ENCODE measurements around the gene NLGN1. TPM values are rescaled to one million over a fixed set of nuclear protein-coding genes. Genes with fewer than 3 reads are reported as not detected.

Gene NLGN1
- total RNA-seq, 1 experiment from 2014 or later = not detected

DNA sequence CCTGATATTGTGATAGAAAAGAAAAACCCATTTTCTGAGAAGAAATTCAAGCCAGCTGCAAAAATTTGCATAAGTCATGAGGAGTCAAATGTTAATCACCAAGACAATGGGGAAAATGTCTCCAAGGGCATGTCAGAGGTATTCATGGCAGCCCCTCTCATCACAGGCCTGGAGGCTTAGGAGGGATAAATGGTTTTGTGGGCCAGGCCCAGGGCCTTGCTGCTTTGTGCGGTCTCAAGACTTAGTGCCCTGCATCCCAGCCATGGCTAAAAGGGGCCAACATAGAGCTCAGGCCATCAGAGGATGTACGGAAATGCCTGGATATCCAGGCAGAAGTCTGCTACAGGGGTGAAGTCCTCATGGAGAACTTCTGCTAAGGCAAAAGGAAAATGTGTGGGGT is 631.1 kb downstream of the NLGN1 start:
- Histone ChIP-seq H3K9me2 (ENCODE audit: insufficient read depth) (no peaks in the 10 kb centered on the region), H2AFZ (ENCODE audit: low read depth, low read length, poor library complexity, severe bottlenecking) (no peak overlapping the region), H3K9me3 (ENCODE audit: control insufficient read depth in 1 of 2, insufficient read depth in 1 of 2, low read depth in 1 of 2, low read length in 2 of 2) (peaks cover 0 to 6% of the 10 kb centered on the region in 2 experiments; a peak in 1 of 4 replicates), H3K4me3 (replicated peaks in 1 of 2; ENCODE audit: low read depth in 1 of 2, low read length in 2 of 2) (no peak overlapping the region), H3K79me2 (ENCODE audit: insufficient read depth, low read length) (no peaks in the 10 kb centered on the region), H3K4me1 (ENCODE audit: control insufficient read depth in 1 of 2, insufficient read depth in 2 of 2, low read length in 2 of 2) (no peaks in the 10 kb centered on the region), H3K27ac (ENCODE audit: low read depth, low read length) (no peak overlapping the region), H3K27me3 (ENCODE audit: insufficient read depth, low read length) (no peaks in the 10 kb centered on the region), H3K36me3 (ENCODE audit: control insufficient read depth in 1 of 2, insufficient read depth in 2 of 2, low read length in 2 of 2) (no peaks in the 10 kb centered on the region), H4K20me1 (ENCODE audit: insufficient read depth) (no peaks in the 10 kb centered on the region), H3K9ac (ENCODE audit: low read length) (no peak overlapping the region), H3K4me2 (ENCODE audit: low read length) (no peak overlapping the region)
- intact Hi-C loops (cut with micrococcal nuclease) = no loop called here
- ATAC-seq = no peak
- DNase-seq (ENCODE audit: low read depth, low spot score) = no peak
- ChIA-PET RAD21 (ENCODE audit: low non-redundant PET in 1 of 2, low total read pairs in 2 of 2, uncharacterized antibody in 2 of 2, unreplicated experiment in 2 of 2) (no interaction called here), CTCF (no interaction called here), POLR2A (no interaction called here)
- no TSS peak for BruUV-seq (replicated peaks)
- no peak for TF ChIP-seq FOSL1 (IDR thresholded peaks at IDR 0.05; ENCODE audit: low read depth)
- no peak for TF ChIP-seq EZH2 (IDR thresholded peaks at IDR 0.05)
- TF ChIP-seq EZH2phosphoT487 (IDR thresholded peaks at IDR 0.05; ENCODE audit: borderline replicate concordance) = no peak
- TF ChIP-seq RAD21 (IDR thresholded peaks at IDR 0.05; ENCODE audit: low read depth) = no peak
- TF ChIP-seq SRF (IDR thresholded peaks at IDR 0.05; ENCODE audit: low read depth) = no peak
- TF ChIP-seq ZNF274 (IDR thresholded peaks at IDR 0.05; ENCODE audit: low read depth, low read length) = no peak
- TF ChIP-seq SIN3A (IDR thresholded peaks at IDR 0.05; ENCODE audit: low read depth) = no peak
- no peak for TF ChIP-seq POLR2A (IDR thresholded peaks at IDR 0.05; ENCODE audit: borderline replicate concordance, extremely low read depth, insufficient read depth, insufficient read length)
- no peak for TF ChIP-seq POLR2AphosphoS5 (IDR thresholded peaks at IDR 0.05; ENCODE audit: low read depth, low read length)
- TF ChIP-seq CEBPB (IDR thresholded peaks at IDR 0.05; ENCODE audit: low read depth) = no peak
- TF ChIP-seq, protein P1, sequence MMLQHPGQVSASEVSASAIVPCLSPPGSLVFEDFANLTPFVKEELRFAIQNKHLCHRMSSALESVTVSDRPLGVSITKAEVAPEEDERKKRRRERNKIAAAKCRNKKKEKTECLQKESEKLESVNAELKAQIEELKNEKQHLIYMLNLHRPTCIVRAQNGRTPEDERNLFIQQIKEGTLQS (IDR thresholded peaks at IDR 0.05) = no peak

GRCh38 chr3:174035328-174035886 is 637.9 kb downstream of the NLGN1 start:
- H3K36me3 ChIP-seq (ENCODE audit: control insufficient read depth in 1 of 2, insufficient read depth in 2 of 2, low read length in 2 of 2) = no peaks in the 10 kb centered on the region
- H3K4me3 ChIP-seq (replicated peaks in 1 of 2; ENCODE audit: low read depth in 1 of 2, low read length in 2 of 2) = no peak overlapping the region
- RAD21 ChIA-PET (ENCODE audit: low non-redundant PET in 1 of 2, low total read pairs in 2 of 2, uncharacterized antibody in 2 of 2, unreplicated experiment in 2 of 2) = no interaction called here
- CTCF ChIA-PET = no interaction called here
- no peaks in the 10 kb centered on the region for H3K79me2 ChIP-seq (ENCODE audit: insufficient read depth, low read length)
- POLR2A ChIA-PET = no interaction called here
- H3K9ac ChIP-seq (ENCODE audit: low read length) = no peak overlapping the region
- DNase-seq (ENCODE audit: low read depth, low spot score) (no peak), ATAC-seq (no peak)
- H4K20me1 ChIP-seq (ENCODE audit: insufficient read depth) = no peaks in the 10 kb centered on the region
- TF ChIP-seq ELF1 (IDR thresholded peaks at IDR 0.05; ENCODE audit: borderline replicate concordance, low read depth) = no peak
- no peak for TF ChIP-seq SRF (IDR thresholded peaks at IDR 0.05; ENCODE audit: low read depth)
- TF ChIP-seq RAD21 (IDR thresholded peaks at IDR 0.05; ENCODE audit: low read depth) = no peak
- no peak for TF ChIP-seq EZH2 (IDR thresholded peaks at IDR 0.05)
- TF ChIP-seq, protein P1 (IDR thresholded peaks at IDR 0.05) = no peak
- no peak for TF ChIP-seq POLR2AphosphoS5 (IDR thresholded peaks at IDR 0.05; ENCODE audit: low read depth, low read length)
- TF ChIP-seq, protein P2, sequence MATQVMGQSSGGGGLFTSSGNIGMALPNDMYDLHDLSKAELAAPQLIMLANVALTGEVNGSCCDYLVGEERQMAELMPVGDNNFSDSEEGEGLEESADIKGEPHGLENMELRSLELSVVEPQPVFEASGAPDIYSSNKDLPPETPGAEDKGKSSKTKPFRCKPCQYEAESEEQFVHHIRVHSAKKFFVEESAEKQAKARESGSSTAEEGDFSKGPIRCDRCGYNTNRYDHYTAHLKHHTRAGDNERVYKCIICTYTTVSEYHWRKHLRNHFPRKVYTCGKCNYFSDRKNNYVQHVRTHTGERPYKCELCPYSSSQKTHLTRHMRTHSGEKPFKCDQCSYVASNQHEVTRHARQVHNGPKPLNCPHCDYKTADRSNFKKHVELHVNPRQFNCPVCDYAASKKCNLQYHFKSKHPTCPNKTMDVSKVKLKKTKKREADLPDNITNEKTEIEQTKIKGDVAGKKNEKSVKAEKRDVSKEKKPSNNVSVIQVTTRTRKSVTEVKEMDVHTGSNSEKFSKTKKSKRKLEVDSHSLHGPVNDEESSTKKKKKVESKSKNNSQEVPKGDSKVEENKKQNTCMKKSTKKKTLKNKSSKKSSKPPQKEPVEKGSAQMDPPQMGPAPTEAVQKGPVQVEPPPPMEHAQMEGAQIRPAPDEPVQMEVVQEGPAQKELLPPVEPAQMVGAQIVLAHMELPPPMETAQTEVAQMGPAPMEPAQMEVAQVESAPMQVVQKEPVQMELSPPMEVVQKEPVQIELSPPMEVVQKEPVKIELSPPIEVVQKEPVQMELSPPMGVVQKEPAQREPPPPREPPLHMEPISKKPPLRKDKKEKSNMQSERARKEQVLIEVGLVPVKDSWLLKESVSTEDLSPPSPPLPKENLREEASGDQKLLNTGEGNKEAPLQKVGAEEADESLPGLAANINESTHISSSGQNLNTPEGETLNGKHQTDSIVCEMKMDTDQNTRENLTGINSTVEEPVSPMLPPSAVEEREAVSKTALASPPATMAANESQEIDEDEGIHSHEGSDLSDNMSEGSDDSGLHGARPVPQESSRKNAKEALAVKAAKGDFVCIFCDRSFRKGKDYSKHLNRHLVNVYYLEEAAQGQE (IDR thresholded peaks at IDR 0.05; ENCODE audit: low read depth) = no peak
- no peak for TF ChIP-seq CBX3 (IDR thresholded peaks at IDR 0.05; ENCODE audit: low read depth)
- H3K4me2 ChIP-seq (ENCODE audit: low read length) = no peak overlapping the region
- BruUV-seq (replicated peaks) = no TSS peak
- H3K9me3 ChIP-seq (ENCODE audit: control insufficient read depth in 1 of 2, insufficient read depth in 1 of 2, low read depth in 1 of 2, low read length in 2 of 2) = no peaks in the 10 kb centered on the region
- H3K4me1 ChIP-seq (ENCODE audit: control insufficient read depth in 1 of 2, insufficient read depth in 2 of 2, low read length in 2 of 2) = no peaks in the 10 kb centered on the region
- no peak overlapping the region for H2AFZ ChIP-seq (ENCODE audit: low read depth, low read length, poor library complexity, severe bottlenecking)
- intact Hi-C loops (cut with micrococcal nuclease) = no loop called here
- H3K27ac ChIP-seq (ENCODE audit: low read depth, low read length) = no peak overlapping the region
- no peaks in the 10 kb centered on the region for H3K9me2 ChIP-seq (ENCODE audit: insufficient read depth)
- H3K27me3 ChIP-seq (ENCODE audit: insufficient read depth, low read length) = no peaks in the 10 kb centered on the region
